ENCODE measurements around the gene OR2W3.

The OR2W3 gene

GRCh38 chr1:247919952-247920351 lies 24.6 kb downstream of the OR2W3 start, which contains the start of gene OR2T8:
Gene OR2T8, plus strand, starts transcription at chr1:247920252. Its CDS starts 766 bp downstream, at chr1:247921018.
- DNase-seq (ENCODE audit: low spot score) = no peak
- TF ChIP-seq CTCF (IDR thresholded peaks at IDR 0.05; ENCODE audit: extremely low read depth, missing control alignments) = no peak

GRCh38 chr1:247923941-247924340 lies 28.6 kb downstream of the OR2W3 start:
- TF ChIP-seq CTCF (IDR thresholded peaks at IDR 0.05; ENCODE audit: extremely low read depth, missing control alignments) = no peak
- no peak for DNase-seq (ENCODE audit: low spot score)

GRCh38 chr1:247924868-247925267 lies 29.5 kb downstream of the OR2W3 start, which contains the start of gene OR2AJ1:
Gene OR2AJ1, plus strand, starts transcription at chr1:247924889. Its CDS starts 8,880 bp downstream, at chr1:247933769.
- no peak for DNase-seq (ENCODE audit: low spot score)
- TF ChIP-seq CTCF (IDR thresholded peaks at IDR 0.05; ENCODE audit: extremely low read depth, missing control alignments) = no peak

GRCh38 chr1:247933989-247934388 lies 38.6 kb downstream of the OR2W3 start:
- TF ChIP-seq CTCF (IDR thresholded peaks at IDR 0.05; ENCODE audit: extremely low read depth, missing control alignments) = no peak
- no peak for DNase-seq (ENCODE audit: low spot score)

GRCh38 chr1:247935781-247936180 lies 40.4 kb downstream of the OR2W3 start:
- no peak for DNase-seq (ENCODE audit: low spot score)
- TF ChIP-seq CTCF (IDR thresholded peaks at IDR 0.05; ENCODE audit: extremely low read depth, missing control alignments) = no peak

DNA sequence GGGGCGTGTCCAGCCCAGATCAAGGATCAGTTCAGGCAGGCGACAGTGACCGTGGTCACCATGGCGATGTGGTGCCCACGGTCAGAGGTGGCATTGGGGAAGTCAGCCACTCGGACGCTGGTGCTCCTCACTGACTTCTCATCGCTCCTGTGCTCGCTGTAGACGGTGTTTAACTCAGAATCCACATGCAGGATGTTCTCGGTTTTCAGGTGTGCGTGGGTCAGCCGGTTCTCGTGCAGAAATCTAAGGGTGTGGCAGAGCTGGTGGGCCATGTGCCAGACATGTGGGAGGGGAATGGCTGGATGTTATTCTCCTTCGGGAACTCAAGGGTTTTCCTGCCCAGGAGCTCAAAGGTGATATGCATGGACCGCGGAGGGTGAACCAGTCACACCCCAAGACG lies 41.0 kb downstream of the OR2W3 start:
- TF ChIP-seq CTCF (IDR thresholded peaks at IDR 0.05; ENCODE audit: extremely low read depth, missing control alignments) = no peak
- DNase-seq (ENCODE audit: low spot score) = no peak

DNA sequence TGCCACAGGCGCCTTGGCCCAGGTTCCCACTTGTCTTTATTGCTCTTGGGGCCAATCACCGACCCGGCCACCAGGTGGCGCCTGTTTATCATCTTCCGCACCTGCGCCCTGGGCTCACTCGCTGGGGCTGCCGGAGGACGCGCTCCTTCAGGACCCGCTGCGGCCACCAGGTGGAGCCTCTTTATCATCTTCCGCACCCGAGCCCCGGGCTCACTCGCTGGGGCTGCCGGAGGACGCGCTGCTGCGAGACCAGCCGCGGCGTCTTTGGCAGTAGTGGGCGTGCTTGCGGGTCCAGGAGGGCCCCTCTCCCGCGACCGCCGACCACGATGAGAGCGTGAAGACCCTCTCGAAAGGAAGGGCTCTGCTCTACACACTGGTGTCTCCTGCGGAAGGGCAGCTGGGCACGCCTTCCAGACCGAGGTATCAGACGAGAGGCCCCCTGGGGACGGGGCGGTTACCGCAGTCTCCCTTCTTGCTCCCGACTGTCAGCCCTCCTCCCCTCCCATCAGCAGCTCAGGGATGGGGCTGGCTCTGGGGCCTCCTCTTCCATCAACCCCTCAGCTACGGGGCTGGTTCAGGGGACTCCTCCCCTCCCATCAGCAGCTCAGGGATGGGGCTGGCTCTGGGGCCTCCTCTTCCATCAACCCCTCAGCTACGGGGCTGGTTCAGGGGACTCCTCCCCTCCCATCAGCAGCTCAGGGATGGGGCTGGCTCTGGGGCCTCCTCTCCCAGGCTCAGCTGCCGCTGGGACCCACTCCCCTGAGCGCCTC lies 41.8 kb downstream of the OR2W3 start:
- peak; percentile 75 for DNase-seq (ENCODE audit: low spot score)
- TF ChIP-seq CTCF (IDR thresholded peaks at IDR 0.05; ENCODE audit: extremely low read depth, missing control alignments) = peak; percentile 76

Measured in GM20000 (cell line).